ENCODE results near the gene ANKRD33B.

ANKRD33B gene

GRCh38 chr5:10595293-10595671 lies 31.4 kb downstream of the ANKRD33B start:
- H2BK15ac ChIP-seq (ENCODE audit: low read depth, poor library complexity, severe bottlenecking), result peak overlapping the region; percentile 70
- H3K23ac ChIP-seq (ENCODE audit: low read length in 2 of 2), result no peak overlapping the region
- H3K4ac ChIP-seq (ENCODE audit: low read depth in 1 of 2, low read length in 2 of 2), result peak overlapping the region in 1 of 2 experiments; percentile 75
- no peak overlapping the region for H2BK120ac ChIP-seq (ENCODE audit: low read depth, low read length)
- H3K4me2 ChIP-seq (ENCODE audit: low read length, poor library complexity, severe bottlenecking), result no peak overlapping the region
- peak overlapping the region; percentile 19 for H4K91ac ChIP-seq (ENCODE audit: low read length)
- peak overlapping the region; percentile 34 to 59 for H3K18ac ChIP-seq (ENCODE audit: low read depth in 1 of 2, low read length in 2 of 2)
- peak overlapping the region; percentile 78 for H3K27ac ChIP-seq (ENCODE audit: low read length, poor library complexity, severe bottlenecking)
- H3K4me3 ChIP-seq (ENCODE audit: insufficient read depth in 1 of 2, low read depth in 1 of 2, low read length in 2 of 2), result peak overlapping the region in 1 of 2 experiments; percentile 42
- peak overlapping the region; percentile 74 for H3K9ac ChIP-seq (ENCODE audit: low read length)
- DNase-seq, result peak; percentile 50
- no peak overlapping the region for H3K14ac ChIP-seq (ENCODE audit: low read length in 2 of 2)
- no peaks in the 10 kb centered on the region for H3K36me3 ChIP-seq (ENCODE audit: control insufficient read depth in 1 of 2, insufficient read depth in 2 of 2, low read depth in 1 of 2, low read length in 2 of 2)
- H3K79me1 ChIP-seq (replicated peaks; ENCODE audit: low read length, poor library complexity, severe bottlenecking), result peaks cover 19% of the 10 kb centered on the region
- H3K9me3 ChIP-seq (ENCODE audit: control insufficient read depth, low read length), result no peaks in the 10 kb centered on the region
- H2BK12ac ChIP-seq (ENCODE audit: low read length in 2 of 2), result peak overlapping the region; percentile 12 to 87
- WGBS, result over 99% methylated on average over 6 of the region's 6 CpGs
- H2AK5ac ChIP-seq (ENCODE audit: low read length, severe bottlenecking), result peak overlapping the region; percentile 69
- H2AFZ ChIP-seq (ENCODE audit: low read depth, low read length), result peak overlapping the region; percentile 66
- no peak overlapping the region for H2BK5ac ChIP-seq (ENCODE audit: low read depth, low read length, poor library complexity, severe bottlenecking)
- peak overlapping the region; percentile 79 for H4K8ac ChIP-seq (ENCODE audit: low read length)
- H3K27me3 ChIP-seq (ENCODE audit: control insufficient read depth in 1 of 2, insufficient read depth in 1 of 2, low read length in 2 of 2), result no peaks in the 10 kb centered on the region
- H3K4me1 ChIP-seq (ENCODE audit: control insufficient read depth, insufficient read depth, low read depth, low read length), result peaks cover 17% of the 10 kb centered on the region

DNA sequence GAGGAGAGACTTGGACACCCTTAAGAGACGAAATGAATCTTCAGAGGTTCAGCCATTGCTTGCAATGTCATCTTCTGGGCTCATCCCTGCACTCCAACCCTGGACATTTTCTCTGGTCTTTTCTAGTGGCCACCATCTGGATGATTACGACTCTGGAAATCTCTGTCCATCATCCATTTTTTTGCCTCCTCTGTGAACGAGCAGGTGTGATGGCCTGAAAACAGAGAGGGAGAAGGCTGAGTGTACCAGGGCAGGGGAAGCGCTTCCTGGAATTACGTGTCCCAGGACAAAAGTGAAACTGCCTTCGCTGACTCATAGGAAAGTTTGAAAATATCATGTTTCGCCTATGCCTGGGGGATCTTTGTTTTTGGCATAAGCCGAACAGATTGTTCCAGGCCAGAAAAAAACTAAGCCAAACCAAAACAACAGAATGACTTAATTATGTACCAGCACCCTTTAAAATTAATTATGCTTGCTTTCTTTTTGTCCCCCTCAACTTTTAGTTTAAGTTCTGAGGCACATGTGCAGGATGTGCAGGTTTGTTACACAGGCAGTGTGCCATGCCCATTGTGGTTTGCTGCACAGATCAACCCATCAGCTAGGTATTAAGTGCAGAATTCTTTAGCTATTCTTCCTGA lies 31.9 kb downstream of the ANKRD33B start:
- H3K14ac ChIP-seq (ENCODE audit: low read length in 2 of 2), result no peak overlapping the region
- peak overlapping the region; percentile 74 for H3K9ac ChIP-seq (ENCODE audit: low read length)
- H3K4me3 ChIP-seq (ENCODE audit: insufficient read depth in 1 of 2, low read depth in 1 of 2, low read length in 2 of 2), result peak overlapping the region in 1 of 2 experiments; percentile 42
- H2AFZ ChIP-seq (ENCODE audit: low read depth, low read length), result peak overlapping the region; percentile 66
- H3K23ac ChIP-seq (ENCODE audit: low read length in 2 of 2), result no peak overlapping the region
- H2BK120ac ChIP-seq (ENCODE audit: low read depth, low read length), result no peak overlapping the region
- 26% methylated on average over 7 of the region's 8 CpGs for WGBS
- no peak overlapping the region for H2BK5ac ChIP-seq (ENCODE audit: low read depth, low read length, poor library complexity, severe bottlenecking)
- peak overlapping the region; percentile 42 to 67 for H3K18ac ChIP-seq (ENCODE audit: low read depth in 1 of 2, low read length in 2 of 2)
- peak overlapping the region; percentile 79 for H4K8ac ChIP-seq (ENCODE audit: low read length)
- peak overlapping the region; percentile 69 for H2AK5ac ChIP-seq (ENCODE audit: low read length, severe bottlenecking)
- no peaks in the 10 kb centered on the region for H3K36me3 ChIP-seq (ENCODE audit: control insufficient read depth in 1 of 2, insufficient read depth in 2 of 2, low read depth in 1 of 2, low read length in 2 of 2)
- peak overlapping the region in 1 of 2 experiments; percentile 15 for H2BK12ac ChIP-seq (ENCODE audit: low read length in 2 of 2)
- H3K4ac ChIP-seq (ENCODE audit: low read depth in 1 of 2, low read length in 2 of 2), result peak overlapping the region in 1 of 2 experiments; percentile 40
- peaks cover 19% of the 10 kb centered on the region for H3K79me1 ChIP-seq (replicated peaks; ENCODE audit: low read length, poor library complexity, severe bottlenecking)
- peak overlapping the region; percentile 78 for H3K27ac ChIP-seq (ENCODE audit: low read length, poor library complexity, severe bottlenecking)
- no peak overlapping the region for H3K4me2 ChIP-seq (ENCODE audit: low read length, poor library complexity, severe bottlenecking)
- H3K27me3 ChIP-seq (ENCODE audit: control insufficient read depth in 1 of 2, insufficient read depth in 1 of 2, low read length in 2 of 2), result no peaks in the 10 kb centered on the region
- peaks cover 17% of the 10 kb centered on the region for H3K4me1 ChIP-seq (ENCODE audit: control insufficient read depth, insufficient read depth, low read depth, low read length)
- H2BK15ac ChIP-seq (ENCODE audit: low read depth, poor library complexity, severe bottlenecking), result peak overlapping the region; percentile 45
- peak; percentile 90 for DNase-seq
- H4K91ac ChIP-seq (ENCODE audit: low read length), result peak overlapping the region; percentile 31
- no peaks in the 10 kb centered on the region for H3K9me3 ChIP-seq (ENCODE audit: control insufficient read depth, low read length)

DNA sequence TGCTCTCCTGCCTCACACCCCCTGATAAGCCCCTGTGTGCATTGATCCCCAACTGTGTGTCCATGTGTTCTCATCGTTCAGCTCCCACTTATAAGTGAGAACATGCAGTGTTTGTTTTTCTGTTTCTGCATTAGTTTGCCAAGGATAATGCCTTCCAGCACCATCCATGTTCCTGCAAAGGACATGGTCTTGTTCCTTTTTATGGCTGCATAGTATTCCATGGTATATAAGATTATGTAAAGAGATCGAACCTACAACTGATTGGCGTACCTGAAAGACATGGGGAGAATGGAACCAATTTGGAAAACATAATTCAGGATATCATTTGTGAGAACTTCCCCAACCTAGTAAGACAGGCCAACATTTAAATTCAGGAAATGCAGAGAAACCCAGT lies 32.4 kb downstream of the ANKRD33B start:
- Histone ChIP-seq H3K79me1 (replicated peaks; ENCODE audit: low read length, poor library complexity, severe bottlenecking) (peaks cover 19% of the 10 kb centered on the region), H2BK5ac (ENCODE audit: low read depth, low read length, poor library complexity, severe bottlenecking) (no peak overlapping the region), H3K14ac (ENCODE audit: low read length in 2 of 2) (no peak overlapping the region), H2BK15ac (ENCODE audit: low read depth, poor library complexity, severe bottlenecking) (peak overlapping the region; percentile 8), H4K8ac (ENCODE audit: low read length) (peak overlapping the region; percentile 69), H2AFZ (ENCODE audit: low read depth, low read length) (no peak overlapping the region), H3K4ac (ENCODE audit: low read depth in 1 of 2, low read length in 2 of 2) (peak overlapping the region in 1 of 2 experiments; percentile 40), H3K4me3 (ENCODE audit: insufficient read depth in 1 of 2, low read depth in 1 of 2, low read length in 2 of 2) (peak overlapping the region in 1 of 2 experiments; percentile 12), H4K91ac (ENCODE audit: low read length) (peak overlapping the region; percentile 31), H2AK5ac (ENCODE audit: low read length, severe bottlenecking) (no peak overlapping the region), H3K23ac (ENCODE audit: low read length in 2 of 2) (no peak overlapping the region), H3K9ac (ENCODE audit: low read length) (peak overlapping the region; percentile 74), H3K9me3 (ENCODE audit: control insufficient read depth, low read length) (no peaks in the 10 kb centered on the region), H3K36me3 (ENCODE audit: control insufficient read depth in 1 of 2, insufficient read depth in 2 of 2, low read depth in 1 of 2, low read length in 2 of 2) (no peaks in the 10 kb centered on the region), H3K4me1 (ENCODE audit: control insufficient read depth, insufficient read depth, low read depth, low read length) (peaks cover 20% of the 10 kb centered on the region), H3K27me3 (ENCODE audit: control insufficient read depth in 1 of 2, insufficient read depth in 1 of 2, low read length in 2 of 2) (no peaks in the 10 kb centered on the region), H3K4me2 (ENCODE audit: low read length, poor library complexity, severe bottlenecking) (no peak overlapping the region), H2BK120ac (ENCODE audit: low read depth, low read length) (no peak overlapping the region), H3K18ac (ENCODE audit: low read depth in 1 of 2, low read length in 2 of 2) (peak overlapping the region in 1 of 2 experiments; percentile 67), H3K27ac (ENCODE audit: low read length, poor library complexity, severe bottlenecking) (peak overlapping the region; percentile 70), H2BK12ac (ENCODE audit: low read length in 2 of 2) (peak overlapping the region in 1 of 2 experiments; percentile 15)
- DNase-seq, result no peak
- 97% methylated on average over 3 of the region's 3 CpGs for WGBS

GRCh38 chr5:10596886-10597451 lies 33.1 kb downstream of the ANKRD33B start:
- H3K4ac ChIP-seq (ENCODE audit: low read depth in 1 of 2, low read length in 2 of 2), result no peak overlapping the region
- H3K27ac ChIP-seq (ENCODE audit: low read length, poor library complexity, severe bottlenecking), result peak overlapping the region; percentile 12
- H3K4me2 ChIP-seq (ENCODE audit: low read length, poor library complexity, severe bottlenecking), result no peak overlapping the region
- no peak overlapping the region for H3K14ac ChIP-seq (ENCODE audit: low read length in 2 of 2)
- H3K27me3 ChIP-seq (ENCODE audit: control insufficient read depth in 1 of 2, insufficient read depth in 1 of 2, low read length in 2 of 2), result no peaks in the 10 kb centered on the region
- H2BK12ac ChIP-seq (ENCODE audit: low read length in 2 of 2), result no peak overlapping the region
- 60% methylated on average over 1 of the region's 1 CpG for WGBS
- H3K4me3 ChIP-seq (ENCODE audit: insufficient read depth in 1 of 2, low read depth in 1 of 2, low read length in 2 of 2), result no peak overlapping the region
- H2BK15ac ChIP-seq (ENCODE audit: low read depth, poor library complexity, severe bottlenecking), result no peak overlapping the region
- H2AK5ac ChIP-seq (ENCODE audit: low read length, severe bottlenecking), result no peak overlapping the region
- H2BK5ac ChIP-seq (ENCODE audit: low read depth, low read length, poor library complexity, severe bottlenecking), result no peak overlapping the region
- H3K9ac ChIP-seq (ENCODE audit: low read length), result no peak overlapping the region
- no peaks in the 10 kb centered on the region for H3K9me3 ChIP-seq (ENCODE audit: control insufficient read depth, low read length)
- peaks cover 23% of the 10 kb centered on the region for H3K4me1 ChIP-seq (ENCODE audit: control insufficient read depth, insufficient read depth, low read depth, low read length)
- H2AFZ ChIP-seq (ENCODE audit: low read depth, low read length), result no peak overlapping the region
- H3K36me3 ChIP-seq (ENCODE audit: control insufficient read depth in 1 of 2, insufficient read depth in 2 of 2, low read depth in 1 of 2, low read length in 2 of 2), result peaks cover 0 to 3% of the 10 kb centered on the region in 2 experiments
- DNase-seq, result peak; percentile 52
- H3K23ac ChIP-seq (ENCODE audit: low read length in 2 of 2), result no peak overlapping the region
- H2BK120ac ChIP-seq (ENCODE audit: low read depth, low read length), result no peak overlapping the region
- H3K18ac ChIP-seq (ENCODE audit: low read depth in 1 of 2, low read length in 2 of 2), result no peak overlapping the region
- H4K8ac ChIP-seq (ENCODE audit: low read length), result no peak overlapping the region
- peaks cover 25% of the 10 kb centered on the region for H3K79me1 ChIP-seq (replicated peaks; ENCODE audit: low read length, poor library complexity, severe bottlenecking)
- no peak overlapping the region for H4K91ac ChIP-seq (ENCODE audit: low read length)
